Stimulated activated CD8-positive, alpha-beta memory T cell treated with anti-CD3 and anti-CD28 coated beads, Interleukin-15, amount 100 ng/mL, for 1 hour (primary cell): ENCODE data around the gene FNDC3B.
A peak's percentile ranks its signal among the peaks of the same experiment; 100 is the strongest.
"Not testable (repeated sequence)": the region's sequence is repeated elsewhere in the genome, so short reads cannot be mapped to it uniquely, and the experiment has no call there.

Source experiments
- DNase-seq: peaks from one replicate; pipeline ENCODE4 v3.0.0-alpha.2; 2020; ENCODE audit warnings: low read depth

FNDC3B gene

DNA sequence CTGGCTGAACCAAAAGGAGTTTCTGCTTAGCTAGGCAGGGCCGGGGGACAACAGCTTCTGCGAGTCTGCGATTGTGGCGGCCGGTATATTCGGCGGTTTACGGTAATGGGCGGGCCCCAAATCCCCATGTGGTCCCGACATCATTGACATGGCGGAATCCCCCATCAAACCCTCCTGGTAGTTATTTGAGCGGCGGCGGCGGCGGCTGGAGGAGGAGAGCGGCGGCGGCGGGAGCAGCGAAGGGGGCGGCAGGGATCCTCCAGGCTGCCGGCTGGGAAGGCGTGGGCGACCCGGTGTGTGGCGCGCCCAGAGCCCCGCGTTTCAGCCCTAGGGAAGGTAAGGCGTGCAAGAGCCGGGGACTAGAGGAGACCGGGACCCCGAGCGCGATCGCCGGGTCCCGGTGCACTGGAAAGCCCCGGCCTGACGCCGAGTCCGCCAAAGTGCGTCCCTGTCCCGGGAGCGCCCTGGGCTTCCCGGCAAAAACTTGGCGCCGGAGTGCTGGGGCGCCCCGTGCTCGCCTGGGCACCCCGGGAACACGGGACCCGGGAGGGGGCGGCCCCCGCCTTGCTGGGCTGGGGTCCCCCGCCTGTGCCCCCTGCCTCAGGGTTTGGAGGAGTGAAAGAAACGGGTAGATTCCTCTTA lies at the start of gene FNDC3B:
Gene FNDC3B (plus strand): TSS at position 143 of the 642 bp plus-strand sequence. CDS start 72,902 bp downstream, outside the sequence.
- DNase-seq, result peak; percentile 88

DNA sequence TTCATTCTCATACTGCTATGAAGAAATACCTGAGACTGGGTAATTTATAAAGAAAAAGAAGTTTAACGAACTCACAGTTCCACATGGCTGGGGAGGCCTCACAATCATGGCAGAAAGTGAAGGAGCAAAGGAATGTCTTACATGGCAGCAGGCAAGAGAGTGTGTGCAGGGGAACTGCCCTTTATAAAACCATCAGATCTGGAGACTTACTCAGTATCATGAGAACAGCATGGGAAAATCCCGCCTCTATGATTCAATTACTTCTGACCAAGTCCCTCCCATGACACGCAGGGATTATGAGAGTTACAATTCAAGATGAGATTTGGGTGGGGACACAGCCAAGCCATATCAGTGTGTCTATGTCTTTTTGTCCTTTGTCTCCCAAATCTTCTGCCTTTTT lies 49.1 kb upstream of the FNDC3B start:
- DNase-seq, result not testable (repeated sequence)

DNA sequence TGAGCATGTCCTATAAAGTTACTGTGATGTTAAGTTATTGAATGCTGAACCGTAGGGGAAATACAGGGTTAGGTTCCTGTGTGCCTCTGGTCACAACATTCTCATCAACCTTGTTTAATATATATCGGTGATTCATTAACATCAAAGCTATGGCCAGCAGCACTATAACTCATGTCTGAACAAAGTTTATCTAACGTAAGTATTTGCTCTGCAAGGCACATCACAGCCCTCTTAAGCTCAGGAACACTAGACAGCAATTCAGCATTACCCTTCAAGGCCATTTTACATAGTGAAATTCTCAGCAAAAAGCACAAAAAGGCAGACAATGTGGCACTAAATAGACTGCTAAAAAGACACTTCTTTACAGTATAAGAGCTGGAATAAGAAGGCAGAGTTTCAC lies 48.2 kb upstream of the FNDC3B start:
- no peak for DNase-seq

DNA sequence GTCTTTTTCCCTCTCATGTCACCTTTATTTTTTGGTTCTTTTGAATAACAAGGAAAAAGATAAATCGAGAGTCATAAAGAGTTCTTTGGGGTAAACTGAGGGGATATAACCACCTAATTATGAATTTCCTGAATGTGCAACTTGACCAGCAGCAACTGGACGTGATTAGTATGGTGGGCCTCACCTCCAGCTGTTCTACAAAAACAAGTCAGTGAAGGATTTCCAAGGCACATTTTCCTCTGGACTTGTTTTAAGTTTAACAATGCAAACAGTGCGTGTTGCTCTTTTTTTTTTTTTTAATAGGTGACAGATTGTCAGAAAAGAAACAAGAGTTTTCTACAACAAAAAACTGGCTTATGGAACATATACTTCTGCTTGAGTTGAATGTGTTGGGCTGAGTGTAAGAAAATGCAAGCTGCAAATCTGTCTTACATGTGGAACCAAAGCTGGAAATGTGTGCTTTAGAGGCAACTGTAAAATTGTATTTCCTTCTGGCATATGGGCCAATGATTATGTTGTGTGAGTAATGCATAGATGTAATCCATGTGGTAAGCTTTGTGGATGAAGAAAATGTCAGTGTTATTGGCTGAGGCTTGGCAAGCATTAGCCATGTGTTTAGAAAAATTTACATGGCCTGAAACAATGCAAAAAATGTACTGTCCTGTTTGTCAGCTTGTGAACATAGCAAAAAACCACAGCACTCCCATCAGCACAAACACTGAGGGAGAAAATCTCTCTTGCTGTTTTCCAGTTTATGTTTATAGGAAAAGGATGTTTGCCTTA lies 44.5 kb upstream of the FNDC3B start:
- DNase-seq, result no peak

DNA sequence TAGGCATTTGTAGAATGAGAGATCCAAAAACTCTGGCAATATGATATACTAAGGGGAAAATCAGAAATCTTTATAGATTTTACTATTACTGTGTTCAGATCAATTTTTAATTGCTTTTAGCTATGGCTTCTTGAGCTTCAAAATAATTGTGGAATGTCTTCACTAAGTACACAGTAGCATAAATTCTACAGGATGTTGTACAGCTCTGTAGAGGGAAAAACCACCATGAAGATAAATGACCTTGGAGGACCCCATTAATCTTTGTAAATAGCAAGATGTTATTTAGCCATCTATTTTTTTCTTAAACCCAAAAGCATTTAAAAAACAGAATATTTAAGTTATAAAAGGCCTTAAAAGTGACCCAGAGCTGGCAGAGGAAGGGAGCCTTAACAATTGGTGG lies 43.9 kb upstream of the FNDC3B start:
- no peak for DNase-seq

DNA sequence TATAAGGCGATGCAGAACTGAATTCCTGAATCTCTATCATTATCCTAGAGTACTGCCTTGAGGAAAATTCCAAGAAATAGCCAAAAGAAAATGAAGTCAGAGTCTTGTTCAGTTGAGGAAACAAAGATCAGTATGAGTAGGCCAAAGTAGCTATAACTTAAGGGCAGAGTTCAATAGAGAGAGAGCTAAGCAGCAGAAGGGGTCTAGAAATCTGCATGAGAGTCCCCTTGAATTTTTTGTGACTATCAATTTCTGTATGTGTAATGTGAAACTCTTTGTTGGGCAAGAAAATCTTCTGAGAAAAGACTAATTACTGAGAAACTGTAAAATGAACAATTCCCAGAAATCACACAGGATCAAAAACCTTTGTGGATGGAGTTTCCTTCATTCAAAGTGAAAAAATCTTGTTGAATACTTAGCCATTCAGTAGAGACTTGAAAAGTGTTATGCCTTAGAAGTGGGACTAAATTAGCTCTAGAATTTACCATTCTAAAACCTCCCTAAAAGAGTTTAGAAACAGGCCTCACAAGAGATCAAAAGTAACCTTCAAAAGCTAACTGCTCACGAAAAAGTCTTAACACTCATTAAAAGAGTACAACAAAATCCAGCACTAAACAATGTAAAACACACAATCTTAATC lies 43.1 kb upstream of the FNDC3B start:
- DNase-seq, result no peak

DNA sequence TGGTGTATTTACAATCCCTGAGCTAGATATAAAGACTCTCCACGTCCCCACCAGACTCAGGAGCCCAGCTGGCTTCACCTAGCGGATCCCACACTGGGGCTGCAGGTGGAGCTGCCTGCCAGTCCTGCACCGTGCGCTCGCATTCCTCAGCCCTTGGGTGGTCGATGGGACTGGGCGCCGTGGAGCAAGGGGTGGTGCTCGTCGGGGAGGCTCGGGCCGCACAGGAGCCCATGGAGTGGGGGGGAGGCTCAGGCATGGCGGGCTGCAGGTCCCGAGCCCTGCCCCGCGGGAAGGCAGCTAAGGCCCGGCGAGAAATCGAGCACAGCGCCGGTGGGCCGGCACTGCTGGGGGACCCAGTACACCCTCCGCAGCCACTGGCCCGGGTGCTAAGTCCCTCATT lies 40.6 kb upstream of the FNDC3B start:
- not testable (repeated sequence) for DNase-seq

DNA sequence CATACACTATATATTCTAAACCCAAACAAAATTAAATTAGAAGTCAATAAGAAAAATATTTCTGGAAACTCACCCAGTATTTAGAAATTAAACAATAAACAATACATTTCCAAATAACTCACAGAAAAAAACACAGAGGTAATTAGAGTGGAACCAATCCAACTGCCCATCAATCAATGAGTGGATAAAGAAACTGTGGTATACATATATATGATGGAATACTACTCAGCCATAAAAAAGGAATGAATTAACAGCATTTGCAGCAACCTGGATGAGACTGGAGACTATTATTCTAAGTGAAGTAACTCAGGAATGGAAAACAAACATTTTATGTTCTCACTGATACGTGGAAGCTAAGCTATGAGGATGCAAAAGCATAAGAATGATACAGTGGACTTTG lies 37.8 kb upstream of the FNDC3B start:
- DNase-seq, result not testable (repeated sequence)

DNA sequence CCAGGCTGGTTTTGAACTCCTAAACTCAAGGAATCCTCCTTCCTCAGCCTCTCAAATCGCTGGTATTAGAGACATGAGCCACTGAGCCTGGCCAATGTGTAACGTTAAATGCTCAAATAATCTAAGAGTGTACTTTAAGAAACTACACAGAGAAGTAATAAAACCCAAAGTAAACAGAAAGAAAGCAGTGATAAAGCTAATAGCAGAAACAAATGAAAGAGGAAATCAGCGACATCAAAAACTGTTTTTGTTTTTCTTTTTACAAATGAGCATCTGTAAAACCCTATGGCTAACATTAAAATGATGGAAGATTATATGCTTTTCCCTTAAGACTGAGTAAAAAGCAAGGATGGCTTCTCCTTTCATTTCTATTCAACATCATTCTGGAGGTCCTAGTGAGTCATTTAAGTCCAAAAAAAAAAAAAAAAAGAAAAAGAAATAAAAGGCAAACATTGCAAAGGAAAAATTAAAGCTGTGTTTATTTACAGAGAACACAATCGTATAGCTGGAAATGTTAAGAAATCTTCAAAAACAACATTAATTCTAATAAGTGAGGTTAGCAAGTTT lies 36.8 kb upstream of the FNDC3B start:
- no peak for DNase-seq

DNA sequence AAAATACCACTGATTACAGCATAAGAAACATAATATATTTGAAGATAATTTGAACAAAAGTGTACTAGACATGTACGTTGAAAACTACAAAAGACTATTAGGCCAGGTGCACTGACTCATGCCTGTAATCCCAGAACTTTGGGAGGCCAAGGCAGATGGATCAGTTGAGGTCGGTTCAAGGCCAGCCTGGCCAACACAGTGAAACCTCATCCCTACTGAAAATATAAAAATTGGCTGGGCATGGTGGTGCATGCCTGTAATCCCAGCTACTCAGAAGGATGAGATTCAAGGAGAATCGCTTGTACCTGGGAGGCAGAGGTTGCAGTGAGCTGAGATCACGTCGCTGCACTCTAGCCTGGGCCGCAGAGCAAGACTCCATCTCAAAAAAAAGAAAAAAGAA lies 36.2 kb upstream of the FNDC3B start:
- DNase-seq, result no peak

DNA sequence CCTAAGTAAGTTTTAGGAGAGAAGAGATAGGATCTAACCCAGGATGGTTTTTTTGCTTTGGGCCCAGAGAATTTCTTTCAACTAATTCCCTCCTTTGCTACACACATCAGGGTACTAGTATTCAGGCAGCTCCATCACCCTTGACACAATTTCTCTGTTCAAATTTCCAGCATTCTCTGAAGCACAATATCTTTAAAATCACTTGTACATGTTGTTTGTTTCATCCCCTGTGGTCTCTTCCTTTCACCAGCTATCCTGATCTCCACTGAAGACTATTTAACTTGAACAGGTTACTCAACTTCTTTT lies 32.4 kb upstream of the FNDC3B start:
- no peak for DNase-seq

DNA sequence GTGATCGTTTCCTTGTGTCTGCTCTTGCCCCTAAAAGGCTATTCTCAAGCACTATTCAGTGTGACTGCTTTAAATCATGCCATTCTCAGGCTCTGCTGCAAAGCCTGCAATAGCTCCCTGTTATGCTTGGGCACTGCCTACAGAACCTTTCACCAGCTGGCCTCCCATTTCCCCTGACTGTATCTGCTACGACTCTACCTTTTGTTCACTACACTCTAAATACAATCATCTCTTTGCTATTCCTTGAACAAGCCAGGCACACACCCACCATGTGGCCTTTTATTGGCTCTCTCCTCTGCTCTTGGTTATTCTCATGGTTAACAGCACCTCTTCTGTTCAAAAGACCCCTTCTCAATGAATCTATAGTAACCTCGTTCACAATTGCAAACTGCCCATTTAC lies 29.6 kb upstream of the FNDC3B start:
- no peak for DNase-seq

DNA sequence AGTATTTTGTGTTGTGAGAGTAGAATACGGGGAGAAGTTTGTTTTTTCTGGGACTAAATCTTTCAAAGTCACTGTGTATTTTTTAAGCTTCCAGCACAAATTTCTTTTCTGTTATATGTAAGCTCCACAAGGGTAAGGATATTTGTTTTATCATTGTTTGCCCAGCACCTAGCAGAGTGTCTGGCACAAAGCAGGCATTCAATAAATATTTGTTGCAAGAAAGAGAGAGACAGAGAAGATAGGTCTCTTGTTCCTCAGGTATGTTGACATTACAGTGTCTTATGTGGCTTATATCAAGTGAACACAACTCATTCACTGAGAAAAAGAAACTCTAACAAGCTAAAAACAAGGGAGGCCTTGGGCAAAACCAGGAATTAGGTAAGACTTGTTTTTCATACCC lies 26.6 kb upstream of the FNDC3B start:
- no peak for DNase-seq

DNA sequence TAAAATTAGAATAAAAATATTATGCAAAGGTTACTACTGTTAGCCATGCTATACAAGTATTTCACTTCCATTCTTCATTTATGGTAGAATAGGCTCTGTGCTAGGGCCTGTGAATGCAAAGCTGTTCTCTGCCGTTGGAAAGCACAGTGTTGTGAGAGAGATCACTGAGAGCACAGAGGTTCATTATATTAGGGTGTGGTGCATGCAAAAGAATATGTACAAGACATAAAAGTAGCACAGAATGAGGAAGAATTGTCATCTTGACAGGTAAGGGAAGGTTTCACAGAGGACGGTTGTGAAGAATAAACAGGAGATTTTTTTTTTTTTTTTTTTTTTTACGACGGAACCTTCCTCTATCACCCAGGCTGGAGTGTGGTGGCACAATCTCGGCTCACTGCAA lies 25.2 kb upstream of the FNDC3B start:
- DNase-seq, result no peak

DNA sequence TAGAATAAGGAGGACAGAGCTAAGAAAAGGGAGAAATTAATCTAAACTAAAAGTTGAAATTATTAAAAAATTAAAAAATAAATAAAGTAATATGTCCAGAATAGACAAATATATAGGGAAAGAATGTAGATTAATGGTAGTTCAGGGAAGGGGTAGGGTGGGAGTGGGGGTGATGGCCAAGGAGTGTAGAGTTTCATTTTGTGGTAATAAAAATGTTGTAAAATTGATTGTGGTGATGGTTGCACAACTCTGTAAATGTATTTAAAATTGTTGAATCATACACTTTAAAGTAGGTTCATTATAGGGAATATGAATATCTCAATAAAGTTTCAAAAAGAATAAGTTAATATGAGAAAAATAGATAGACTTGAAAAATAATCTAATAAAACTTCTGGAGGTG lies 21.0 kb upstream of the FNDC3B start:
- DNase-seq, result no peak

DNA sequence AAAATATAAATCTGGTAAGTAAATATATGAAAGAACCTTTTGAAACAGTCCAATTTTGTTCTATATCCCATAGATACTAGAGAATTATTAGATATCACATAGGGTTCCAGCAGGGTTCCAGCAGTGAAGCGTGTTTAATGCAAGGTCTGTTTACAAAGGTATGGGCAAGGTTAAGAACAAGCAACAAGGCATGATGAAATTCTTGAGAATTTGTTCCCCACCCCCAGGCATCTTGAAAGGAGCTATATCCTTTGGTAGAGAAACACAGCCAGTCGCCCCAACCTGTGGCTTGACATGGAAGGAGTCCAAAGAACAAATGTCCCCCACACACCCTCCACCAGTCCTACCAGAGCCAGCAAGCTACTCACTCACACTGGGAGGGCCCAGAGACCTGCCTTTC lies 18.6 kb upstream of the FNDC3B start:
- no peak for DNase-seq

DNA sequence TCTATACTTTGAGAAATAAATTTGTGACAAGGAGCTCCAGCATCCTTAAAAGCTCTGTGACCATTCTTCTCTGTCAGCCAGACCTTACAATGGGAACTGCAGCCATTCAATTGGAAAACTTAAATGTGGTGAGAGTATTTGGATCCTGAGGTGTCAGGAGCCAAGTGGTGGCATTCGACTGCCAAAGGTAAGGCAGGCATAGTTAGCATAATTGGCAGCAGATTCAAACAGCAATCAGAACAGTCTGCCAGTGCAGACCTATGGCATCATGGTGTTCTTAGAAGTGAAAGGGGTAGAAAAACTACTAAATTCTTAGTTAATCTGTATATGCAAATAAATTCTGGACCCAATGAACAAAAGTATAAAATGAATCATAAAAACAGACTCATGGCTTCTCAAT lies 18.2 kb upstream of the FNDC3B start:
- DNase-seq, result no peak

DNA sequence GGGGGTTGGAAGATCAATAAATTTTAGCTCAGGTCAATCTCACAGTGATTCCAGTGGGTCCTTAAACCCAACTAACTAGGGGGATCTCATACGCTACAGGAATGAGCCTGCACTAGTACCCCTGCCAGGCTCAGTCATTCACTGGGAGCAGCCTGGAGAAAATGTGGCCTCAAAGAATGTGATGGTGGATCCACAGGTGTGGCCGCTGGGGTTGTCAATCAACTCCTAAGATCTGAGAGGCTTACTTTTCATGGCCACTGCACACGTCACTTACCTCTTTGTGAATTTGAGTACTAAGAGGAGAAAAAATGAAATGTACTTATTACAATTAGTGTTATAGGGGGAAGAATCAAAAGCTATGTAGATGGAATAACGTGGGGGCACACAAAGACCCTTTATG lies 17.5 kb upstream of the FNDC3B start:
- no peak for DNase-seq

DNA sequence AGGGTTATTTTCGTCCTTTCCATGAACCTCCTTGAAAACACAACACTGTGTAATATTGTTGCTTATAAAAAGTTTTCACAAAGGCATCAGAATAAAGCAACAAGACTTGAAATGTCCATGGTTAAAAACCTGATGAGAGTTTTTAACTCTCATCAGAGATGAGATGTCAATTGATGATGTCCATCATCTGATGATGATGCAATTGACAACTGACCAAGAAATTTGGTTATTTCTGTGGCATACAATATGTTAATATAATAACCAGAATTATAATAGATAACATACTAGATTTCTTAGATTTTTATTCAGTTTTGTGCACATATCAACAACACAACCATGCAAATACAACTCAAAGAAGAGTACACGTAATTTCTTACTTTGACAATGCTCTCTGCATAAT lies 15.5 kb upstream of the FNDC3B start:
- DNase-seq, result no peak

DNA sequence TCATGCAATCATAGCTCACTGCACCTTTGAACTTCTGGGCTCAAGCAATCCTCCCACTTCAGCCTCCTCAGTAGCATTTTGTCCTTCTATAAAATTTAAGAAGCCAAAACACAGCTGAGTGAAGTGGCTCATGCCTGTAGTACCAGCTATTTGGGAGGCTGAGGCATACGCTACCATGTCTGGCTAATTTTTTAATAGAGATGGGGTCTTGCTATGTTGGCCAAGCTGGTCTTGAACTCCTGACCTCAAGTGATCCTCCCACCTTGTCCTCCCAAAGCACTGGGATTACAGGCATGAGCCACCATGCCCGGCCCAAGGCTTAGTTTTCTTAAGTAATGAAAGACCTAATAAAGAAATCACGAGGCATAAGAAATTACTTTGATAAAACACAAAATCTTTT lies 14.7 kb upstream of the FNDC3B start:
- no peak for DNase-seq

DNA sequence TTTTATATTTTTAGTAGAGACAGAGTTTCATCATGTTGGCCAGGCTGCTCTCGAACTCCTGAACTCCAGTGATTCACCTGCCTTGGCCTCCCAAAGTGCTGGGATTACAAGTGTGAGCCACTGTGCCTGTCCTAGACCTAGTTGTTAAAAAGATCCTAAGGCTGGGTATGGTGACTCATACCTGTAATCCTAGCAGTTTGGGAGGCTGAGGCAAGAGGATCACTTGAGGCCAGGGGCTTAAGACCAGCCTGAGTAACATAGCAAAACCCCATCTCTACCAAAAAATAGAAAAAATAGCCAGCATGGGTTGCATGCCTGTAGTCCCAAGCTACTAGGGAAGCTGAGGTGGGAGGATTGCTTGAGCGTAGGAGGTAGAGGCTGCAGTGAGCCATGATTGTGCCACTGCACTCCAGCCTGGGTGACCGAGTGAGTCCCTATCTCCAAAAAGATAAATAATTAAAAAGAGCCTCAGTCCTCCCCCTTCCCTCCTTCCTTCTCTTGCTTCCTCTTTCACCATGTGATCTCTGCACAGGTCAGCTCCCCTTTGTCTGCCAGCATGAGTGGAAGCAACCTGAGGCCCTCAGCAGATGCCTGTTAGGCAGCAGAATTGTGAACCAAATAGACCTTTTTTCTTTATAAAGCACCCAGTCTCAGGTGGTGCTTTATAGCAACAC lies 9.8 kb upstream of the FNDC3B start:
- no peak for DNase-seq

DNA sequence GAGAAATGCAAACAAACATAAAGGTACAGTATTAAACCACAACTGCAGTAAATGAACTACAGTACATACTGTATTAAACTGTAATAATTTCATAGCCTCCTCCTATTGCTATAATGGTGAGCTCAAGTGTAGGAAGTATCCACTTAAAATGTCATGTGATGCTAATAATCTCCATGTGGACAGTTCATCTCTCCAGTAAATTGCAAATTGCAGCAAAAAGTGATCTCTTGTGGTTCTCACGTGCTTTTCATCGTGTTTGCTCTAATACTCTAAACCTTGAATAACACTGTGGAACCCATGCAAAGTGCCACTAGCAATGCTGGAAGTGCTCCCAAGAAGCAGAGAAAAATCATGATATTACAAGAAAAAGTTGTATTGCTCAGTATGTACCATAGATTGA lies 9.2 kb upstream of the FNDC3B start:
- DNase-seq, result no peak

DNA sequence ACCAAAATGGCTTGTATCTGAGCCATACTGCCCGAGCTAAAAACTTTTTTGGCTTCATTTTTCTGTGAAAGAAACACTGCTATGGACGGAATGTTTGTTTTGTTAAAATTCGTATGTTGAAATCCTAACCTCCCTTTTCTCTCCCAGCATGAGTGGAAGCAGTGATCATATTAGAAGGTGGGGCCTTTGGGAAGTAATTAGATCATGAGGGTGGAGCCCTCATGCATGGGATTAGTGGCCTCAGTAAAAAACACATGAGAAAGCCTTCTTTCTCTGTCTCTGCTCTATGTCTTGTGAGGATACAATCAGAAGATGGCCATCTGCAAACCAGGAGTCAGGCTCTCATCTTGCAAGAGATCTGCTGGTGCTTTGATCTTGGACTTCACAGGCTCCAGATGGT lies 7.4 kb upstream of the FNDC3B start:
- DNase-seq, result no peak
